Activated T-cell treated with anti-CD3 and anti-CD28 coated beads, Interleukin-2, amount 50 U/mL, for 48 hours (primary cell): ENCODE measurements around the gene ERO1B.
A peak's percentile ranks its signal among the peaks of the same experiment; 100 is the strongest.
"Not testable (repeated sequence)": the region's sequence is repeated elsewhere in the genome, so short reads cannot be mapped to it uniquely, and the experiment has no call there.

Experiments
- DNase-seq, 2 experiments: peaks; one replicate each; pipeline ENCODE4 v3.0.0-alpha.2; 2020

Gene ERO1B

DNA sequence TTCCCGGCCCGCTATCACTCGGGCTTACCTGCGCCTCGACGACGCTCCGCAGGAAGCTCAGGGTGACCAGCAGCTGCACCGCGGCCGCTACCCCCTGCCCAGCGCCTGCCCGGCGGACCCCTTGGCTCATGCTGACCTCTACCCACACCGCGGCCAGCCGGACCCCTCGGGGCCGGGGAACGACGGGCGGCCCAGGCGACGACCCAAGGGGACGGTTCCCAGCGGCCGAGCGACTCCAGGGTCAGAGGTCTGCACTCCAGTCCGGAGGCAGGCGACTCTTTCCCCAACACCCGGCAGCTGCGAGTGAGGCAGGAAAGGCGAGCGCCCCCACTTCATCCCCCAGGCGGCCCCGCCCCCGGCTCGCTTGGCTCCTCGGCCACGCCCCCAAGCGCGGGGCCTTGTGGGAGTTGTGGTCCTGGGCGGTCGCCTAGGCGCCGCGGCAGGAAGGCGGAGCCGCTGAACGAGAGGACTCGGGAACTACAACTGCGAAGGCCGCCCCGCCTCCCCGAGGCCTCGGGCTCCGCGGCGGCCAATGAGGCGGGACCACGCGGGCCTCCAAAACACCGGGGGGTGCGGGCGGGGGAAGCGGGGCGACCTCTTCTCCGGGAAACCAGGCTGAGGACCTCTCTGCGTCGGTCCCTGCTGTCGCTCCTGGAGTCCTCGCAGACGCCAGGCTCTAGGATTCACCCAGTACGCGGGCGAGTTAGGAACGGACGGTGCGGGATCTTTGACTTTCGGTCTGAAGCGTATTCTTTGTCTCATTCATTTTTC lies at the start of gene ERO1B:
Gene ERO1B (minus strand): TSS at position 305 of the 771 bp plus-strand sequence. CDS start 175 bp downstream, at position 130.
- DNase-seq: peak; percentile 95 to 97

- not testable (repeated sequence) for DNase-seq
Measured at GRCh38 chr1:236331412-236331811, 49.7 kb upstream of the ERO1B start.

DNA sequence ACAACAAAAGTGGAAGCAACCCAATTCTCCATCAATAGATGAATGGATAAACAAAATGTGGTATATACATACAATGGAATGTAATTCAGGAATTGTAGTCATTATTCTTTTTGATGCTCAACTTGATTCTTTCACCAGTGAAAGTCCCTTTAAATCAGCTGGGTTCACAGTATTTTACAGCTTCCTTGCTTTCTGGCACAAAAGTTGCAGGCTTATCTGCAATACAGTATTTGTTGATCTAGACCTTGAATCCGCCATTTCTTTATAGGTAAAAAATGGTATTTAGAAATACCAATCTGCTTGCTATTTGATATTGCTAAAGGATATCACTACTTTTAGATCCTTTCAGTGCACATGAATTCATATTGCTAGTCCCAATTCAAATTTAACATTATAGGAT lies 44.7 kb upstream of the ERO1B start:
- DNase-seq: no peak

DNA sequence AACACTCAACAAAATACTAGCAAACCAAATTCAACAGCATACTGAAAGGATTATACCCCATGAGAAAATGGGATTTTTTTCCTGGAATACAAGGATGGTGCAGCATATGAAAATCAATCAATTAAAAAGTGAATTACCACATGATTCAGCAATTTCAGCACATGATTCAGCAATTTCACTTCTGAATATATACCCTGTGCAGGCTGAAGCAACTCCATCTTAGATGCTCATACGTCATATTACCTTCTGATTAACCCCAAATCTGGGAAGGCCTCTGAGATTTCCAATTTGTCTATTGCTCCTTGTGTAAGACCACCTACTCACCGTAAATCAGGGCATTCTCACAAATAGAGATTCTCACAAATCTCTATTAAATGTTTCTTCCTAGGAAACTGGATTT lies 43.8 kb upstream of the ERO1B start:
- no peak for DNase-seq

GRCh38 chr1:236323819-236324411 lies 42.2 kb upstream of the ERO1B start:
- no peak for DNase-seq

GRCh38 chr1:236322566-236323409 lies 41.0 kb upstream of the ERO1B start:
- DNase-seq: no peak

DNA sequence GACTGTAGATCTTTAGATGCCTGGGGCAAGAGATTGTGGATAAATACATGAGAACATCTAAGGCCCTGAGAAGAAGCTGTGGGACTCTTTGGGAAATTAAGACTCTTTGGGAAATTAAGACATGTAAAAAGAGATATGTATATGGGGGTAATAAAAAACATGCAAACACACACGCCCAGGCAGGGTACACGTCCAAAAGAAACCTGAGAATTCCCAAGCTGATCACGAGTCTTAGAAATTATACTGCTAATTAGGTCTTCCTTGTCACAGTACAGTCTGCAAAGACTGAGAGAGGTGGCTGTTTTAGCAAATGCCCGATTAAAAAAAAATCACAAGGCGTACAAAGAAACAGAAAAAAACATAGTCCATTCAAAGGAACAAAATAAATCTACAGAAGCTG lies 39.3 kb upstream of the ERO1B start:
- DNase-seq: no peak

GRCh38 chr1:236320671-236321070 lies 38.9 kb upstream of the ERO1B start:
- no peak for DNase-seq

DNA sequence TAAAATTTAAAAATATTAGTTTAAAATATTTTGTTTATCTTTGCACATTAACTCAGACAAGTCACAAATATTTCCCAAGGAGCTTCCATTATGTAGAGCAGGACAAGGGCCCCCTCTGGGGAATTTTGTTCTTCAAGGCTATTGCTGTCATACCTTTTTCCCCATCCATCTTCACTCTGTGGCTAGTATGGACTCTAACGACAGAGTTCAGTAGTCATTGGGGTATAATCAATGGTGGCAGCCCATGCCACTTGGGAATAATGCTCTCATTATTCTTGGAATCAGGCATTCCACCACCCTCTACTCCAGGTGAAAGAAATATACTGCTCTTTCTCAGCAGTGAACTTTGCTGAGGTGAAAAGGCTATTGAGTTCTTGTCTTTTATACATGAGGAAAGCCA lies 38.5 kb upstream of the ERO1B start:
- no peak for DNase-seq

GRCh38 chr1:236316437-236316836 lies 34.7 kb upstream of the ERO1B start:
- no peak for DNase-seq

GRCh38 chr1:236315518-236315917 lies 33.8 kb upstream of the ERO1B start:
- DNase-seq: no peak

- DNase-seq: no peak
Measured at GRCh38 chr1:236315092-236315491, 33.3 kb upstream of the ERO1B start.

GRCh38 chr1:236314050-236314449 lies 32.3 kb upstream of the ERO1B start:
- DNase-seq: not testable (repeated sequence)

- no peak for DNase-seq
Measured at GRCh38 chr1:236313427-236313826, 31.7 kb upstream of the ERO1B start.

- no peak for DNase-seq
Measured at GRCh38 chr1:236311040-236311439, 29.3 kb upstream of the ERO1B start.

GRCh38 chr1:236308827-236309226 lies 27.1 kb upstream of the ERO1B start:
- no peak for DNase-seq

GRCh38 chr1:236307435-236307834 lies 25.7 kb upstream of the ERO1B start:
- no peak for DNase-seq

DNA sequence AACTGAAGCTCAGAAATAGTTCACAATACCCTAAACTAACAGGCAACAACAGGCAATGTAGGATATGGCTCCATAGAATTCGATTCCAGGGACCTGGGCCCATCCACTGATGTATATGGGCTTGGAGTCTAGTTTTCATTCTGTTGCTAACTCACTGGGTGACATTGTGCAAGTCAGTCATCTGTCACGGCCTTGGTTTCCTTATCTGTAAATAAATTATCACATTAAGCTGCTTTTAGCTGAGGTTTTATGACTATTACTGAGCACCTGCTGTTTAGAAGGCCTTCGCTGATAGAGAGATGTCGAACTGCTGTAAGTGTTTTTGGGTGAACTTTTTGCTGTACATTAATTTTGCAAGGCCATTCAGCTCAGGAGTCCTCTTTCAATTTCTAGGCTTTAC lies 22.9 kb upstream of the ERO1B start:
- no peak for DNase-seq

GRCh38 chr1:236303675-236304074 lies 21.9 kb upstream of the ERO1B start:
- DNase-seq: no peak

- DNase-seq: no peak
Measured at GRCh38 chr1:236302941-236303340, 21.2 kb upstream of the ERO1B start.

DNA sequence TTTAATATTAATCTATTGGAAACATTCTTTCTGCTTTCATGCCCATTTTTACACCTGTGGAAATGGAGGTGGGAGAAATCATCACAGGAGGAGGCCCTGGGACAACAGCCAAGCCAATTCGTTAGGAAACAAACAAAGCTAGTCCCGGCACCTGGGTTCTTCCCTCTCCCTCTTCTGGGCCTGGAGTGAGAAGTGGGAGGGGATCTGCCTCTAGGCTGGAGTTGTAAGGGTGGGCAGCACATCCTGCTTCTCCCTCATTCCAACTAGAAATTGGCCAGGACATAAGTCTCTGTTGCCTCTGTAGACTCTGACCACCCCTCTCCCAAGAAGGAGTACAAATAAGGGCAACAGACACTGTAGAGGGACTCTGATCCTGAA lies 20.2 kb upstream of the ERO1B start:
- no peak for DNase-seq

DNA sequence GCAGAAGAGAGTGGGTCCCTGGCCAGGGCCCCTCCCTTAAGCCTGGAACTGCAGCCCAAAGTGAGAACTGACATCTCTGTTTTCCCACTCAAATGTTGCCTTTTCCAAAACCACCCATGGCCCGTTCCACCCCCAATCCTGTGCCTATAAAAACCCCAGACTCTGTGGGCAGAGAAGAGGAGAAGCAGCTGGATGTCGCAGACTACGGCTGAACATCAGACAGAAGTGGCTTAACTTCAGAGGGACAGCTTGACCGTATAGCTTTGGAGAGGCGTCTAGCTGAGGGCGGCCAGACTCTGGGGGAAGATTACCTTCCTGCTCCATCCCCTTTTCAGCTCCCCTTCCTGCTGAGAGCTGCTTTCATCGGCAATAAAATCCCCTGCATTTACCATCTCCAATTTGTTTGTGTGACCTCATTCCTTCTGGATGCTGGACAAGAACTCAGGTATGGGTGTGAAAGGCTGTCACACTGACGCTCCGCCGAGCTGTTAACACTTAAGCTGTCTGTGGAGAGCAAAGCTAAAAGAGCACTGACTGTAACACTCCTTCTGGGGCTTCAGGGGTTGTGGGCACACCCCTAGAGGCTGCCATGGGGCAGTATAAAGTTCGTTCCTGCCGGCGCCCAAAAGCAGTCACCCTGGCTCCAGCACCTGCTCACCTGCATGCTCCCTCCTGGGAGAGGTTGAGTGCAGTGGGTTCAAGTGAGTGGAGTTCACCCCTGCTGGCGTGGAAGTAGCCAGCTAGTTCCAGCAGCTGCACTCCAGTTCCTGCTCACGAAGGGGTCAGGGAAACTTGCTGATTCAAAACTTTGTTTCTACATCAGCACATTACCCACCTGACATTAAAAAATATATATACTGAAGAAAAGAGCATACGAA lies 19.6 kb upstream of the ERO1B start:
- DNase-seq: no peak

DNA sequence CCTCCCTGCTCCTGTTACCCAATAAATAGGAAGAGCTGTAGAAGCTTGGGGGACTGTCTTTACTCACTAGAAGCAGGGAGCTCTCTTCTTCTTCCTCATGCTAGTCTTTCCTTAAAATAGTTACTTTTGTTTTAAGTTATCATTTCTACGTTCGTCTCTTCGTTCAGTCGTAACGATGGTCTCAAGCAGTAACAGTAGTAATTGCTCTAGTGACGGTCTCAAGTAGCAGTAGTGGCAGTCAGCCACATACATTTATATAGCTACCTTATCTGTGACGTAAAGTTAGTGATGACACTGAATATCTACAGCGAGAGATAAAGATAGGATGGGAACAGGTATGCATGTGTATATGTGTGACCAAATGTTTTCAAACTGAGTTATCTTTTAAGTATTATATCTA lies 15.4 kb upstream of the ERO1B start:
- DNase-seq: no peak
